Peyer's patch (tissue), 4 donors: Measurements from ENCODE around the gene TMEM72. TPM values are rescaled to one million over a fixed set of nuclear protein-coding genes. Genes with fewer than 3 reads are reported as not detected.
"Not testable (repeated sequence)": the region's sequence is repeated elsewhere in the genome, so short reads cannot be mapped to it uniquely, and the experiment has no call there.

Experiments used
- DNase-seq, 3 donors: peaks; one replicate each; pipeline ENCODE4 v3.0.0-alpha.2; 2017 to 2019
- H3K27ac ChIP-seq, 4 donors: fragments of 200-600 bp; sonication (generic); one replicate each; pipeline ENCODE4 v1.5.1; 2016 to 2019
- H3K27me3 ChIP-seq, 2 donors: fragments of 200-600 bp; sonication (generic); one replicate each; pipeline ENCODE4 v1.5.1; 2019
- H3K36me3 ChIP-seq, 3 donors: fragments of 200-600 bp; sonication (generic); one replicate each; pipeline ENCODE4 v1.5.1; 2016 to 2019
- H3K4me1 ChIP-seq, 4 donors: fragments of 200-600 bp; sonication (generic); one replicate each; pipeline ENCODE4 v1.5.1; 2016 to 2019
- H3K4me3 ChIP-seq, 4 donors: fragments of 200-600 bp; sonication (generic); 1 replicate in 3 of 4; 2 replicates in 1 of 4; pipeline ENCODE4 v1.5.1; 2016 to 2019; ENCODE audit warnings: mild to moderate bottlenecking in 1 of 4
- H3K9me3 ChIP-seq, 4 donors: fragments of 200-600 bp; sonication (generic); one replicate each; pipeline ENCODE4 v1.5.1; 2016 to 2019; ENCODE audit warnings: mild to moderate bottlenecking in 1 of 4
- POLR2A ChIP-seq, 2 donors: fragments of 450-650 bp; IDR thresholded peaks; one replicate each; pipeline ENCODE4 v1.5.1; 2017; ENCODE audit warnings: antibody characterized with exemption in 2 of 2, mild to moderate bottlenecking in 2 of 2, moderate library complexity in 2 of 2
- total RNA-seq, 4 donors: library from RNA; depleted of rRNA; stranded (reverse); fragments of >200 nt; gene quantifications; one replicate each; pipeline ENCODE4 v1.1.0, GENCODE V29; 2016
- TF ChIP-seq, protein P1 (sequence below), 6 experiments: fragments of 450-650 bp in 4 of 6; fragments of 200-600 bp in 2 of 6; sonication (generic) in 1 of 6; IDR thresholded peaks; one replicate each; pipeline ENCODE4 v1.5.1; 2017 to 2019; ENCODE audit warnings: antibody characterized with exemption in 6 of 6, mild to moderate bottlenecking in 3 of 6, moderate library complexity in 1 of 6

The TMEM72 gene
- total RNA-seq, 4 donors from 2014 or later = 0.53 TPM; not detected in 3

GRCh38 chr10:44864637-44865288 is 46.4 kb upstream of the TMEM72 start:
- no peaks in the 10 kb centered on the region for H3K9me3 ChIP-seq
- TF ChIP-seq, protein P1, sequence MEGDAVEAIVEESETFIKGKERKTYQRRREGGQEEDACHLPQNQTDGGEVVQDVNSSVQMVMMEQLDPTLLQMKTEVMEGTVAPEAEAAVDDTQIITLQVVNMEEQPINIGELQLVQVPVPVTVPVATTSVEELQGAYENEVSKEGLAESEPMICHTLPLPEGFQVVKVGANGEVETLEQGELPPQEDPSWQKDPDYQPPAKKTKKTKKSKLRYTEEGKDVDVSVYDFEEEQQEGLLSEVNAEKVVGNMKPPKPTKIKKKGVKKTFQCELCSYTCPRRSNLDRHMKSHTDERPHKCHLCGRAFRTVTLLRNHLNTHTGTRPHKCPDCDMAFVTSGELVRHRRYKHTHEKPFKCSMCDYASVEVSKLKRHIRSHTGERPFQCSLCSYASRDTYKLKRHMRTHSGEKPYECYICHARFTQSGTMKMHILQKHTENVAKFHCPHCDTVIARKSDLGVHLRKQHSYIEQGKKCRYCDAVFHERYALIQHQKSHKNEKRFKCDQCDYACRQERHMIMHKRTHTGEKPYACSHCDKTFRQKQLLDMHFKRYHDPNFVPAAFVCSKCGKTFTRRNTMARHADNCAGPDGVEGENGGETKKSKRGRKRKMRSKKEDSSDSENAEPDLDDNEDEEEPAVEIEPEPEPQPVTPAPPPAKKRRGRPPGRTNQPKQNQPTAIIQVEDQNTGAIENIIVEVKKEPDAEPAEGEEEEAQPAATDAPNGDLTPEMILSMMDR (IDR thresholded peaks at IDR 0.05) = peak; percentile 87 to 94 (median 92)
- TF ChIP-seq POLR2A (IDR thresholded peaks at IDR 0.05) = no peak
- peak overlapping the region in 1 of 4 donors; percentile 56 for H3K27ac ChIP-seq
- peak overlapping the region; percentile 33 to 64 (median 52) for H3K4me3 ChIP-seq
- peak; percentile 72 to 94 (median 93) for DNase-seq
- no peaks in the 10 kb centered on the region for H3K36me3 ChIP-seq
- peaks cover 0 to 11% (median 0%) of the 10 kb centered on the region in 4 donors for H3K4me1 ChIP-seq
- H3K27me3 ChIP-seq = peaks cover 0 to 5% of the 10 kb centered on the region in 2 donors

- TF ChIP-seq POLR2A (IDR thresholded peaks at IDR 0.05) = no peak
- TF ChIP-seq, protein P1 (IDR thresholded peaks at IDR 0.05) = no peak
- H3K27ac ChIP-seq = no peak overlapping the region
- peak in 1 of 3 donors; percentile 43 for DNase-seq
Measured at GRCh38 chr10:44865289-44865671, 45.9 kb upstream of the TMEM72 start.

DNA sequence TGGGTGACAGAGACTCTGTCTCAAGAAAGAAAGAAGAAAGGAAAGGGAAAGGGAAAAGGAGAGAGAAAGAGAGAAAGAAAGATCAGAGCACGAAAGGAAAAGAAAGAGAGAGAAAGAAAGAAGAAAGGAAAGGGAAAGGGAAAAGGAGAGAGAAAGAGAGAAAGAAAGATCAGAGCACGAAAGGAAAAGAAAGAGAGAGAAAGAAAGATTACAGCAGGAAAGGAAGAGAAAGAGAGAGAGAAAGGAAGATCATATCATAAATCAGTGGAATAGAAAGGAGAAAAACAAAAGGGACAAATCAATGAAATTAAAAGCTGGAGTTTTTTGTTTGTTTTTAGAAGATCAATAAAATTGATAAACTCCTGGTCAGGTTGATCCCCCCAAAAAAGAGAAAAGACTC is 44.8 kb upstream of the TMEM72 start:
- H3K9me3 ChIP-seq, H3K27ac ChIP-seq, DNase-seq, H3K27me3 ChIP-seq, H3K4me3 ChIP-seq, H3K36me3 ChIP-seq: not testable (repeated sequence)
- H3K4me1 ChIP-seq = peaks cover 0 to 11% (median 0%) of the 10 kb centered on the region in 4 donors

More at GRCh38 chr10:44865289-44865671, 45.9 kb upstream of the TMEM72 start:
- peak overlapping the region in 1 of 4 donors; percentile 64 for H3K4me3 ChIP-seq
- peaks cover 0 to 5% of the 10 kb centered on the region in 2 donors for H3K27me3 ChIP-seq
- H3K36me3 ChIP-seq = no peaks in the 10 kb centered on the region
- peaks cover 0 to 11% (median 0%) of the 10 kb centered on the region in 4 donors for H3K4me1 ChIP-seq
- no peaks in the 10 kb centered on the region for H3K9me3 ChIP-seq

DNA sequence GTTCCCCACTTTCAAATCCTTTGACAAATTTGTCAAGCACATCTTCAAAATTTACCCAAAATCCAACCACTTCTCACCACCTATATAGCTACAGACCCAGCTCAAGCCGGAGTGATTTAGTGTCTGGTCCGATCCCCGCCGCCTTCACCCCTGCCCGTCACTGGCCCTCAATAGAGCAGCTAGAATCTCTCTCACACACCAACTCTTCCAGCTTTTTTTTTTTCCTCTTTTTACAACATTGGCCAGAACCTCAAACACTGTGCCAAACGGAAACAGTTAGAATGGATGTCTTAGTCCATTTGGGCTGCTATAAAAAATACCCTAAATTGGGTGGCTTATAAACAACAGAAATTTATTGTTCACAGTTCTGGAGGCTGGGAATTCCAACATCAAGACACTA is 41.1 kb upstream of the TMEM72 start:
- Histone ChIP-seq H3K27me3 (peaks cover 0 to 5% of the 10 kb centered on the region in 2 donors), H3K27ac (no peak overlapping the region), H3K4me1 (peaks cover 0 to 4% (median 0%) of the 10 kb centered on the region in 4 donors), H3K36me3 (no peaks in the 10 kb centered on the region), H3K9me3 (no peaks in the 10 kb centered on the region), H3K4me3 (no peak overlapping the region)
- no peak for DNase-seq
- no peak for TF ChIP-seq POLR2A (IDR thresholded peaks at IDR 0.05)
- TF ChIP-seq, protein P1 (IDR thresholded peaks at IDR 0.05) = no peak

DNA sequence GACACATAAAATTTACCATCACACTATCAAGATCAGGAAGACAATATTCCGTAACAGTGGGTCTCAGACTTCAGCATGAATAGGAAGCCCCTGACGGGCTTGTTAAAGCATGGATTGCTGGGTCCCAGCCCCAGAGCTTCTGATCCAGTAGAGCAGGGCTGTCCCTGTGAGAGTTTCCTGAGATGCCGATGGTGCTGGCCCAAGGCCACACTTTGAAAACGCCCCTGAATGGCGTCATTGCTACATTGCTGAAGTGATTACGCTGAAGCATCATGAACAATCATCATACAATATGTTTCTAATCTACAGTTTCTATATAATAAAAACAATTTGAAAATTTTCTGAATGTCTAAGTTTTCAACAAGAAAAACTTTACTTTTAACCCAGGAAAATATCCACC is 38.0 kb upstream of the TMEM72 start:
- DNase-seq = no peak
- H3K27me3 ChIP-seq = no peaks in the 10 kb centered on the region

GRCh38 chr10:44874166-44874565 is 37.0 kb upstream of the TMEM72 start:
- Histone ChIP-seq H3K36me3 (no peaks in the 10 kb centered on the region), H3K27me3 (no peaks in the 10 kb centered on the region), H3K9me3 (no peaks in the 10 kb centered on the region), H3K4me3 (no peak overlapping the region), H3K4me1 (no peaks in the 10 kb centered on the region), H3K27ac (no peak overlapping the region)
- DNase-seq = no peak
- TF ChIP-seq POLR2A (IDR thresholded peaks at IDR 0.05) = no peak
- TF ChIP-seq, protein P1 (IDR thresholded peaks at IDR 0.05) = no peak

More for the DNA sequence above, 38.0 kb upstream of the TMEM72 start:
- no peaks in the 10 kb centered on the region for H3K36me3 ChIP-seq
- H3K4me1 ChIP-seq = no peaks in the 10 kb centered on the region
- H3K4me3 ChIP-seq = no peak overlapping the region
- H3K9me3 ChIP-seq = no peaks in the 10 kb centered on the region
- H3K27ac ChIP-seq = no peak overlapping the region
- TF ChIP-seq, protein P1 (IDR thresholded peaks at IDR 0.05) = no peak
- TF ChIP-seq POLR2A (IDR thresholded peaks at IDR 0.05) = no peak
